HepG2 (cell line): ENCODE measurements around the gene RIOK3. TPM values are rescaled to one million over a fixed set of nuclear protein-coding genes. Genes with fewer than 3 reads are reported as not detected.

Source experiments
- ARNTL ChIP-seq: sonication (generic); formaldehyde crosslinking; IDR thresholded peaks from 2 replicates; pipeline ENCODE4 v1.4.0; 2020; ENCODE audit warnings: mild to moderate bottlenecking, missing genetic modification reagents
- ATAD3A ChIP-seq: sonication (generic); formaldehyde crosslinking; IDR thresholded peaks from 2 replicates; pipeline ENCODE4 v1.4.0; 2020; ENCODE audit warnings: missing genetic modification reagents
- FOXK2 ChIP-seq: fragments of 450-650 bp; IDR thresholded peaks from 2 replicates; pipeline ENCODE4 v1.6.1; 2016
- FUBP1 ChIP-seq: sonication (generic); formaldehyde crosslinking; IDR thresholded peaks from 2 replicates; pipeline ENCODE4 v1.5.1; 2020; ENCODE audit warnings: missing genetic modification reagents, mild to moderate bottlenecking, borderline replicate concordance
- HMG20B ChIP-seq: conservative IDR thresholded peaks from 2 replicates; pipeline ENCODE4 v1.6.1; 2016; ENCODE audit warnings: missing genetic modification reagents, missing compliant biosample characterization
- MXD1 ChIP-seq: sonication (generic); formaldehyde crosslinking; IDR thresholded peaks from 2 replicates; pipeline ENCODE4 v1.4.0; 2020; ENCODE audit warnings: mild to moderate bottlenecking, missing genetic modification reagents
- PATZ1 ChIP-seq: sonication (generic); formaldehyde crosslinking; IDR thresholded peaks from 2 replicates; pipeline ENCODE4 v1.4.0; 2020; ENCODE audit warnings: missing genetic modification reagents
- PTBP1 ChIP-seq: fragments of 200-400 bp; formaldehyde crosslinking; IDR thresholded peaks from 2 replicates; pipeline ENCODE4 v1.6.1; 2018; ENCODE audit warnings: low read length, low read depth; ENCODE audit not compliant: poor library complexity, severe bottlenecking
- SALL1 ChIP-seq: sonication (generic); formaldehyde crosslinking; IDR thresholded peaks from 2 replicates; pipeline ENCODE4 v1.8.0; 2022; ENCODE audit warnings: mild to moderate bottlenecking, missing genetic modification reagents
- SOX5 ChIP-seq: IDR thresholded peaks from 2 replicates; pipeline ENCODE4 v1.6.1; 2016; ENCODE audit warnings: borderline replicate concordance
- TOE1 ChIP-seq: sonication (generic); formaldehyde crosslinking; IDR thresholded peaks from 2 replicates; pipeline ENCODE4 v1.4.0; 2020; ENCODE audit warnings: mild to moderate bottlenecking, missing genetic modification reagents
- ZFP1 ChIP-seq: IDR thresholded peaks from 2 replicates; pipeline ENCODE4 v1.6.1; 2016
- ZNF598 ChIP-seq: sonication (generic); formaldehyde crosslinking; IDR thresholded peaks from 2 replicates; pipeline ENCODE4 v1.5.1; 2020; ENCODE audit warnings: mild to moderate bottlenecking, missing genetic modification reagents, borderline replicate concordance
- polyA plus RNA-seq, 8 experiments: library from polyadenylated mRNA; depleted of rRNA in 3 of 8; stranded (reverse) in 7 of 8; unstranded in 1 of 8; fragments of >200 nt; fragmentation: Illumina TruSeq in 4 of 8; extraction: Trizol in 4 of 8; gene quantifications; 2 replicates each; pipeline versions ENCODE4 v1.2.1 to v1.2.3, GENCODE V29; 2011 to 2016; ENCODE audit warnings: low read depth in 4 of 8, missing spikeins in 1 of 8, mixed read lengths in 1 of 8; ENCODE audit not compliant: insufficient read depth in 1 of 8
- total RNA-seq, 5 experiments: library from RNA; depleted of rRNA; stranded (reverse); fragments of >200 nt; fragmentation: Illumina TruSeq; extraction: Trizol; gene quantifications; 2 replicates each; pipeline ENCODE4 v1.2.3, GENCODE V29; 2016; ENCODE audit warnings: low read depth in 1 of 5
- TF ChIP-seq, protein P1 (sequence below): sonication (generic); formaldehyde crosslinking; IDR thresholded peaks from 2 replicates; pipeline ENCODE4 v1.9.0; 2021; ENCODE audit warnings: missing genetic modification reagents, mild to moderate bottlenecking, borderline replicate concordance
- TF ChIP-seq, protein P2 (sequence below): sonication (generic); formaldehyde crosslinking; conservative IDR thresholded peaks from 2 replicates; pipeline ENCODE4 v1.4.0; 2020; ENCODE audit warnings: missing genetic modification reagents
- TF ChIP-seq, protein P3 (sequence below): sonication (generic); formaldehyde crosslinking; IDR thresholded peaks from 2 replicates; pipeline ENCODE4 v1.5.0; 2020; ENCODE audit warnings: mild to moderate bottlenecking, missing genetic modification reagents

Gene RIOK3
- total and polyA plus RNA-seq, 2 of the 13 experiments (the other 11 are each of a cell fraction or from before 2014, with no cell fraction given), result 26.7 to 36.0 TPM

GRCh38 chr18:23503038-23503962 is 50.2 kb downstream of the RIOK3 start, which contains the start of gene RMC1 (continued):
- TF ChIP-seq ZFP1, result no peak
- TF ChIP-seq, protein P1, sequence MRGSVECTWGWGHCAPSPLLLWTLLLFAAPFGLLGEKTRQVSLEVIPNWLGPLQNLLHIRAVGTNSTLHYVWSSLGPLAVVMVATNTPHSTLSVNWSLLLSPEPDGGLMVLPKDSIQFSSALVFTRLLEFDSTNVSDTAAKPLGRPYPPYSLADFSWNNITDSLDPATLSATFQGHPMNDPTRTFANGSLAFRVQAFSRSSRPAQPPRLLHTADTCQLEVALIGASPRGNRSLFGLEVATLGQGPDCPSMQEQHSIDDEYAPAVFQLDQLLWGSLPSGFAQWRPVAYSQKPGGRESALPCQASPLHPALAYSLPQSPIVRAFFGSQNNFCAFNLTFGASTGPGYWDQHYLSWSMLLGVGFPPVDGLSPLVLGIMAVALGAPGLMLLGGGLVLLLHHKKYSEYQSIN, result no peak
- TF ChIP-seq FOXK2, result no peak
- TF ChIP-seq TOE1 (CRISPR knock-in tag), result no peak
- TF ChIP-seq, protein P2, sequence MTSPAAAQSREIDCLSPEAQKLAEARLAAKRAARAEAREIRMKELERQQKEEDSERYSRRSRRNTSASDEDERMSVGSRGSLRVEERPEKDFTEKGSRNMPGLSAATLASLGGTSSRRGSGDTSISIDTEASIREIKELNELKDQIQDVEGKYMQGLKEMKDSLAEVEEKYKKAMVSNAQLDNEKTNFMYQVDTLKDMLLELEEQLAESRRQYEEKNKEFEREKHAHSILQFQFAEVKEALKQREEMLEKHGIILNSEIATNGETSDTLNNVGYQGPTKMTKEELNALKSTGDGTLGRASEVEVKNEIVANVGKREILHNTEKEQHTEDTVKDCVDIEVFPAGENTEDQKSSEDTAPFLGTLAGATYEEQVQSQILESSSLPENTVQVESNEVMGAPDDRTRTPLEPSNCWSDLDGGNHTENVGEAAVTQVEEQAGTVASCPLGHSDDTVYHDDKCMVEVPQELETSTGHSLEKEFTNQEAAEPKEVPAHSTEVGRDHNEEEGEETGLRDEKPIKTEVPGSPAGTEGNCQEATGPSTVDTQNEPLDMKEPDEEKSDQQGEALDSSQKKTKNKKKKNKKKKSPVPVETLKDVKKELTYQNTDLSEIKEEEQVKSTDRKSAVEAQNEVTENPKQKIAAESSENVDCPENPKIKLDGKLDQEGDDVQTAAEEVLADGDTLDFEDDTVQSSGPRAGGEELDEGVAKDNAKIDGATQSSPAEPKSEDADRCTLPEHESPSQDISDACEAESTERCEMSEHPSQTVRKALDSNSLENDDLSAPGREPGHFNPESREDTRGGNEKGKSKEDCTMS (CRISPR knock-in tag), result no peak
- TF ChIP-seq SALL1 (CRISPR knock-in tag), result peak; percentile 66; the same call in 1 of the 2 replicates
- peak; percentile 23; the same call in 1 of the 2 replicates for TF ChIP-seq SOX5 (CRISPR knock-in tag)
- peak; percentile 23; the same call in 1 of the 2 replicates for TF ChIP-seq ARNTL (CRISPR knock-in tag)
- TF ChIP-seq FUBP1 (CRISPR knock-in tag), result no peak
- peak; percentile 78; the same call in 1 of the 2 replicates for TF ChIP-seq ZNF598
- TF ChIP-seq PATZ1, result peak; percentile 26; the same call in 1 of the 2 replicates
- TF ChIP-seq HMG20B (CRISPR knock-in tag), result no peak; the same call in 1 of the 2 replicates
- TF ChIP-seq PTBP1, result no peak
- no peak for TF ChIP-seq ATAD3A (CRISPR knock-in tag)
- TF ChIP-seq, protein P3, sequence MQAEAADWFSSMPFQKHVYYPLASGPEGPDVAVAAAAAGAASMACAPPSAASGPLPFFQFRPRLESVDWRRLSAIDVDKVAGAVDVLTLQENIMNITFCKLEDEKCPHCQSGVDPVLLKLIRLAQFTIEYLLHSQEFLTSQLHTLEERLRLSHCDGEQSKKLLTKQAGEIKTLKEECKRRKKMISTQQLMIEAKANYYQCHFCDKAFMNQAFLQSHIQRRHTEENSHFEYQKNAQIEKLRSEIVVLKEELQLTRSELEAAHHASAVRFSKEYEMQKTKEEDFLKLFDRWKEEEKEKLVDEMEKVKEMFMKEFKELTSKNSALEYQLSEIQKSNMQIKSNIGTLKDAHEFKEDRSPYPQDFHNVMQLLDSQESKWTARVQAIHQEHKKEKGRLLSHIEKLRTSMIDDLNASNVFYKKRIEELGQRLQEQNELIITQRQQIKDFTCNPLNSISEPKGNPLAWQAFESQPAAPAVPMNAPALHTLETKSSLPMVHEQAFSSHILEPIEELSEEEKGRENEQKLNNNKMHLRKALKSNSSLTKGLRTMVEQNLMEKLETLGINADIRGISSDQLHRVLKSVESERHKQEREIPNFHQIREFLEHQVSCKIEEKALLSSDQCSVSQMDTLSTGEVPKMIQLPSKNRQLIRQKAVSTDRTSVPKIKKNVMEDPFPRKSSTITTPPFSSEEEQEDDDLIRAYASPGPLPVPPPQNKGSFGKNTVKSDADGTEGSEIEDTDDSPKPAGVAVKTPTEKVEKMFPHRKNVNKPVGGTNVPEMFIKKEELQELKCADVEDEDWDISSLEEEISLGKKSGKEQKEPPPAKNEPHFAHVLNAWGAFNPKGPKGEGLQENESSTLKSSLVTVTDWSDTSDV, result 0 out of 2 replicates have a peak, but pooled peaks have one; percentile 2
- peak; percentile 57; the same call in 1 of the 2 replicates for TF ChIP-seq MXD1
